ENCODE data around the gene TRANK1. TPM values are rescaled to one million over a fixed set of nuclear protein-coding genes. Genes with fewer than 3 reads are reported as not detected.

The TRANK1 gene
- total RNA-seq, 1 donor from 2014 or later = 21.6 TPM

DNA sequence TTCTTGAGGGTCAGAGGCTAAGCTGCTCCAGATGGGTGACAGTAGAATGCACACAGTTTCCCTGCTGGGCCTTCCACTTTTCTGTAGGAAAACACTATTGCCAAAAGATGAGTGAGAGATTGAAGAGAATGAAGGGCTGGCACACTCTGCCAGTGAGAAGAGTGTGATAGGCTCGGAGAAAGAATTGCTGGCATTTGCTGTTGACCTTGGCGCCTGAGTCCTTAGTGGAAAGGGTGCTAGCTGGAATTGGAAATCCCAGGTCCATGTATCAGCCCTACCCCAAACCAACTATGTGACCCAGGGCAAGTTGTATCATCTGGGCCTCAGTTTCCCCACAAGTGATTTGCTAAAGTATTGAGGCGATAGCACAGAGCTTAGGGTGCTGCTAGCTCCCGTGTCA, 120.4 kb downstream of the TRANK1 start:
- Mint-ChIP-seq H3K4me1 (ENCODE audit: low read depth) (peaks cover 23% of the 10 kb centered on the region), H3K27ac (ENCODE audit: unreplicated experiment) (no peak overlapping the region), H3K4me3 (ENCODE audit: unreplicated experiment) (no peak overlapping the region), H3K27me3 (ENCODE audit: low read depth) (no peaks in the 10 kb centered on the region), H3K36me3 (ENCODE audit: low read depth) (peaks cover 11% of the 10 kb centered on the region), H3K9me3 (ENCODE audit: low read depth) (no peaks in the 10 kb centered on the region)
- no peak for DNase-seq (ENCODE audit: low spot score)
- no peak for TF ChIP-seq CTCF (IDR thresholded peaks at IDR 0.05)

DNA sequence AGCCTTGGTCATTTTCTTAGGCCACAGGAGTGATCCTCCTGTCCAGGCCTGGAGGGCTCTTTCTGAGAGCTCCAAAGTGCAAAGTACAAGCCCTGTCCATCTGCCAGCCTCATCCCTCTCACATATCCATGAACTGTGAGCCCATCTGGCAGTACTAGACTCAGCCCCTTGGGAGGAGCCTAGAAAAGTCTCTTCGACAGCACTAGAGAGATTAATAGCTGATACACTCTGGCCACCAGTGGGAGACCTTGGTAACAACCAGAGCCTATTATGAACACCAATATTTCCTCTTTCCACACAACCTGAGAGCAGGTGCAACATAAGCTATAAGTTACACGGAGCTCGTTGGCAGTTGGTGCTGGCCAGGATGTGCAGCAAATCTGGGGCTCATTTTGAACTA, 121.0 kb downstream of the TRANK1 start:
- Mint-ChIP-seq H3K27ac (ENCODE audit: unreplicated experiment) (no peak overlapping the region), H3K36me3 (ENCODE audit: low read depth) (peaks cover 11% of the 10 kb centered on the region), H3K9me3 (ENCODE audit: low read depth) (no peaks in the 10 kb centered on the region), H3K4me3 (ENCODE audit: unreplicated experiment) (no peak overlapping the region), H3K27me3 (ENCODE audit: low read depth) (no peaks in the 10 kb centered on the region), H3K4me1 (ENCODE audit: low read depth) (peaks cover 17% of the 10 kb centered on the region)
- DNase-seq (ENCODE audit: low spot score) = no peak
- TF ChIP-seq CTCF (IDR thresholded peaks at IDR 0.05) = no peak

DNA sequence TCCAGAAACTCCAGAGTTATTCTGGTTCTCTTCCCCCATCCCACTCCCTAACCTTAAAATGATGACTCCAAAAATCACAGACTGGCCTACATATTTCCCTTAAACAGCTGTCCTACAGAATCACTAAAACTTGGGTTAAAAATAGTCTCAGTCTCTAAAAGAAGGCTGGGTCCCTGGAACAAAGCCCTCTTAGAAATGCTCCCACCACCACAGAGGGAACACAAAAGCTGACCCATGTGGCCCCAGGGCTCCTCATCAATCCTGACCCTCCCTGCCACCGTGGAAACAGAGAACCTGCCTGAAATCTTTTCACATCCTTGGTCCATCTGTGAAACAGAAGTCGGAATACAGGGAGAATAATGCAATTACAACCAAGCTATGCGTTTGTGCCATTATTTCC, 124.8 kb downstream of the TRANK1 start:
- peaks cover 8% of the 10 kb centered on the region for H3K27me3 Mint-ChIP-seq (ENCODE audit: low read depth)
- no peak for DNase-seq (ENCODE audit: low spot score)
- TF ChIP-seq CTCF (IDR thresholded peaks at IDR 0.05) = no peak
- no peak overlapping the region for H3K27ac Mint-ChIP-seq (ENCODE audit: unreplicated experiment)
- H3K4me1 Mint-ChIP-seq (ENCODE audit: low read depth) = no peaks in the 10 kb centered on the region
- no peak overlapping the region for H3K4me3 Mint-ChIP-seq (ENCODE audit: unreplicated experiment)
- H3K9me3 Mint-ChIP-seq (ENCODE audit: low read depth) = no peaks in the 10 kb centered on the region
- H3K36me3 Mint-ChIP-seq (ENCODE audit: low read depth) = peaks cover 3% of the 10 kb centered on the region

- Mint-ChIP-seq H3K27me3 (ENCODE audit: low read depth) (peaks cover 8% of the 10 kb centered on the region), H3K4me3 (ENCODE audit: unreplicated experiment) (no peak overlapping the region), H3K9me3 (ENCODE audit: low read depth) (no peaks in the 10 kb centered on the region), H3K36me3 (ENCODE audit: low read depth) (peaks cover 1% of the 10 kb centered on the region), H3K4me1 (ENCODE audit: low read depth) (peaks cover 3% of the 10 kb centered on the region), H3K27ac (ENCODE audit: unreplicated experiment) (no peak overlapping the region)
- no peak for DNase-seq (ENCODE audit: low spot score)
- TF ChIP-seq CTCF (IDR thresholded peaks at IDR 0.05) = no peak
These were observed 126.9 kb downstream of the TRANK1 start for GRCh38 chr3:36817806-36818533.

GRCh38 chr3:36815375-36815774, 129.5 kb downstream of the TRANK1 start:
- TF ChIP-seq CTCF (IDR thresholded peaks at IDR 0.05) = no peak
- Mint-ChIP-seq H3K27ac (ENCODE audit: unreplicated experiment) (no peak overlapping the region), H3K4me1 (ENCODE audit: low read depth) (peaks cover 3% of the 10 kb centered on the region), H3K27me3 (ENCODE audit: low read depth) (peaks cover 8% of the 10 kb centered on the region), H3K9me3 (ENCODE audit: low read depth) (no peaks in the 10 kb centered on the region), H3K36me3 (ENCODE audit: low read depth) (peaks cover 1% of the 10 kb centered on the region), H3K4me3 (ENCODE audit: unreplicated experiment) (no peak overlapping the region)
- no peak for DNase-seq (ENCODE audit: low spot score)
